ENCODE data around the gene PTPN4. TPM values are rescaled to one million over a fixed set of nuclear protein-coding genes. Genes with fewer than 3 reads are reported as not detected.

The PTPN4 gene
- total and polyA plus RNA-seq, 2 experiments from 2014 or later = 41.6 to 90.4 TPM

DNA sequence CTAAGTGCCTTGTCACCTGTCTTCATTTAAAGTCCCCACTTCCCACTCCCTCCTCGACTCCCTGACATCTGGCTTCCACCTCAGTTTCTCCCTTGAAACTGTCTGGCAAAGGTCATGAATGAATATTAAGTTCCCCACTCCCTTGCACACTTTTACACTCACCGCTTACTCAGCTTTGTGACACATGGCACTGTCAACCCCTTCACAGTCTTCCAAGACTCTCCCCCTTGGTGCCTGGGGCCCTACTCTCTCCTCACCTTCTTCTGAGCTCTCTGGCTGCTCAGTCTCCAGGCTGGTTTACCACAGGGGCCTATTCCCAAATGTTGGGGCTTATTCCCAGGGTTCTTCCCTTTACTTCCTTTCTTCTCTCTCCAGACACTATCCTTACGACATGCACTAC is 17.9 kb upstream of the PTPN4 start:
- no peaks in the 10 kb centered on the region for H3K9me2 ChIP-seq (ENCODE audit: insufficient read depth)
- no peaks in the 10 kb centered on the region for H3K36me3 ChIP-seq (ENCODE audit: insufficient read depth)
- TF ChIP-seq CREB1 (CRISPR knock-in tag; IDR thresholded peaks at IDR 0.05; ENCODE audit: low read depth) = no peak
- no peak for TF ChIP-seq ZNF114 (CRISPR knock-in tag; IDR thresholded peaks at IDR 0.05)
- H3K4me3 Mint-ChIP-seq = no peak overlapping the region
- H4K20me1 ChIP-seq (replicated peaks; ENCODE audit: insufficient read depth) = no peaks in the 10 kb centered on the region
- no peak overlapping the region for H3K27ac Mint-ChIP-seq
- H3K79me2 ChIP-seq (replicated peaks; ENCODE audit: insufficient read depth) = no peaks in the 10 kb centered on the region
- peaks cover 2% of the 10 kb centered on the region; the same call in 1 of the 2 replicates for H3K4me1 ChIP-seq (ENCODE audit: insufficient read depth)
- no peaks in the 10 kb centered on the region for H3K9me3 Mint-ChIP-seq
- H3K27me3 Mint-ChIP-seq (ENCODE audit: insufficient read depth, low read depth, poor library complexity) = peaks cover 5% of the 10 kb centered on the region
- H3K4me3 ChIP-seq = no peak overlapping the region
- no peak overlapping the region for H3K27ac ChIP-seq (ENCODE audit: low read depth)
- no peak for ATAC-seq
- no peaks in the 10 kb centered on the region for H3K36me3 Mint-ChIP-seq (ENCODE audit: low read depth)
- no peaks in the 10 kb centered on the region for H3F3A ChIP-seq (replicated peaks; ENCODE audit: low read depth)
- H3K27me3 ChIP-seq (ENCODE audit: insufficient read depth) = no peaks in the 10 kb centered on the region
- no peak for DNase-seq (ENCODE audit: low spot score)
- H3K4me1 Mint-ChIP-seq = peaks cover 6% of the 10 kb centered on the region
- H2AFZ ChIP-seq = no peak overlapping the region
- no peak overlapping the region for H3K4me2 ChIP-seq

DNA sequence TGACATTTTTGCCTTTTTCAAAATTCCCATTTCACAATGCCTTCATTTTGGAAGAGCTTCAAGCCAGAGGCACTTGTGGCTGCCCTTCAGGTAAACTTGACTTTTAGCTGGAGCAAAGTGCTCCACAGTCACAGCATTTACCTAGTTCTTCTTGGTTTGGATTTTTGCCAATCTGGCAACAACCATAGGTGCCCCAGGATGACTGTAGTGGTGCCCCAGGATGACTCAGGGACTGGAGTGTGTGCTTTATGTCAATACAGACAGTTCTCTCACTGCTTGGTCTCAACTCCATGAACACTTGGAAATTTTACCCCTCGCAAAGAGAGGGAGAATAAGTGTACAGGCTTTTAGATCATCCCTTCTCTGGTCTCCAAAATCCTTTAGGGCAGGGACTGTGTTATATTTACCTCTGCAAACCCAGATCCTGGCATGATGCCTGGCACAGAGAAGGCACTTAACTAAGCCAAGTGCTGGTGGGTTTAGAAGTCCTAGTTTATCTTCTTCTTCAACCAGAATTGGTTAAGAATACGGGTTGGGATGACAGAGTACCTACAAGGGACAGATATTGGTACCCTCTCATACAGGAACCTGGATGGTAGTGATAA is 15.3 kb upstream of the PTPN4 start:
- DNase-seq (ENCODE audit: low spot score) (no peak), ATAC-seq (no peak)
- H3K27me3 Mint-ChIP-seq (ENCODE audit: insufficient read depth, low read depth, poor library complexity) = peaks cover 6% of the 10 kb centered on the region
- Histone ChIP-seq H3K27me3 (ENCODE audit: insufficient read depth) (no peaks in the 10 kb centered on the region), H3K4me3 (no peak overlapping the region), H2AFZ (no peak overlapping the region), H3K36me3 (ENCODE audit: insufficient read depth) (no peaks in the 10 kb centered on the region), H3K27ac (ENCODE audit: low read depth) (no peak overlapping the region), H3K4me1 (ENCODE audit: insufficient read depth) (peaks cover 11% of the 10 kb centered on the region), H3F3A (replicated peaks; ENCODE audit: low read depth) (no peaks in the 10 kb centered on the region), H4K20me1 (replicated peaks; ENCODE audit: insufficient read depth) (no peaks in the 10 kb centered on the region), H3K79me2 (replicated peaks; ENCODE audit: insufficient read depth) (no peaks in the 10 kb centered on the region), H3K4me2 (no peak overlapping the region), H3K9me2 (ENCODE audit: insufficient read depth) (no peaks in the 10 kb centered on the region)
- H3K4me3 Mint-ChIP-seq = no peak overlapping the region
- TF ChIP-seq POLR2AphosphoS5 (IDR thresholded peaks at IDR 0.05; ENCODE audit: low read depth) = no peak
- no peak for TF ChIP-seq JUNB (IDR thresholded peaks at IDR 0.05; ENCODE audit: unreplicated experiment)
- no peak for TF ChIP-seq CTCF (conservative IDR thresholded peaks at IDR 0.05; ENCODE audit: low read depth in 2 of 2)
- TF ChIP-seq ZNF462 (CRISPR knock-in tag; IDR thresholded peaks at IDR 0.05) = no peak
- no peak for TF ChIP-seq NANOG (IDR thresholded peaks at IDR 0.05; ENCODE audit: borderline replicate concordance)
- no peak for TF ChIP-seq CREB1 (CRISPR knock-in tag; IDR thresholded peaks at IDR 0.05; ENCODE audit: low read depth)
- TF ChIP-seq EZH2 (IDR thresholded peaks at IDR 0.05; ENCODE audit: low read depth, unreplicated experiment) = no peak
- no peak for TF ChIP-seq ETS1 (IDR thresholded peaks at IDR 0.05)
- no peaks in the 10 kb centered on the region for H3K9me3 Mint-ChIP-seq
- H3K27ac Mint-ChIP-seq = no peak overlapping the region
- peaks cover 20% of the 10 kb centered on the region for H3K4me1 Mint-ChIP-seq
- no peaks in the 10 kb centered on the region for H3K36me3 Mint-ChIP-seq (ENCODE audit: low read depth)

Data from GM23338 (cell line).